Measurements from ENCODE around the gene ARHGEF26.

DNA sequence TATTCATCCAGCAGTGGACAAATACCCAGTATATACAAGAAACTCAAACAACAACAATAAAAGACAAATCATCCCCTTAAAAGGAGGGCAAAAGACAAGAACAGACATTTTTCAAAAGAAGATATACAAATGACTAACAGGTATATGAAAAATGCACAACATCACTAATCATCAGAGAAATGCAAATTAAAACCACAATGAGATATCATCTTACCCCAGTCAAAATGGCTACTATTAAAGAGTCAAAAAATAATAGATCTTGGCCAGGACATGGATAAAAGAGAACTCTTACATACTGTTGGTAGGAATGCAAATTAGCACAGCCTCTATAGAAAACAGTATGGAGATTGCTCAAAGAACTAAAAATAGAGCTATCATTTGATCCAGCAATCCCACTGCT is 186.2 kb downstream of the ARHGEF26 start:
- TF ChIP-seq, protein P1, sequence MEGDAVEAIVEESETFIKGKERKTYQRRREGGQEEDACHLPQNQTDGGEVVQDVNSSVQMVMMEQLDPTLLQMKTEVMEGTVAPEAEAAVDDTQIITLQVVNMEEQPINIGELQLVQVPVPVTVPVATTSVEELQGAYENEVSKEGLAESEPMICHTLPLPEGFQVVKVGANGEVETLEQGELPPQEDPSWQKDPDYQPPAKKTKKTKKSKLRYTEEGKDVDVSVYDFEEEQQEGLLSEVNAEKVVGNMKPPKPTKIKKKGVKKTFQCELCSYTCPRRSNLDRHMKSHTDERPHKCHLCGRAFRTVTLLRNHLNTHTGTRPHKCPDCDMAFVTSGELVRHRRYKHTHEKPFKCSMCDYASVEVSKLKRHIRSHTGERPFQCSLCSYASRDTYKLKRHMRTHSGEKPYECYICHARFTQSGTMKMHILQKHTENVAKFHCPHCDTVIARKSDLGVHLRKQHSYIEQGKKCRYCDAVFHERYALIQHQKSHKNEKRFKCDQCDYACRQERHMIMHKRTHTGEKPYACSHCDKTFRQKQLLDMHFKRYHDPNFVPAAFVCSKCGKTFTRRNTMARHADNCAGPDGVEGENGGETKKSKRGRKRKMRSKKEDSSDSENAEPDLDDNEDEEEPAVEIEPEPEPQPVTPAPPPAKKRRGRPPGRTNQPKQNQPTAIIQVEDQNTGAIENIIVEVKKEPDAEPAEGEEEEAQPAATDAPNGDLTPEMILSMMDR (IDR thresholded peaks at IDR 0.05) = no peak
- TF ChIP-seq POLR2A (IDR thresholded peaks at IDR 0.05) = no peak
